HEK293 (cell line): ENCODE results near the gene TREX2.

Experiments used
- EGR2 ChIP-seq: fragments of 450-650 bp; formaldehyde crosslinking; IDR thresholded peaks from 2 replicates; pipeline ENCODE4 v1.5.1; 2016; ENCODE audit warnings: low read depth, missing biosample characterization, missing genetic modification characterization
- MEIS1 ChIP-seq: sonication (generic); formaldehyde crosslinking; IDR thresholded peaks from 2 replicates; pipeline ENCODE4 v1.8.1; 2022; ENCODE audit warnings: missing genetic modification reagents, mild to moderate bottlenecking, borderline replicate concordance
- PRDM1 ChIP-seq: fragments of 450-650 bp; formaldehyde crosslinking; IDR thresholded peaks from 2 replicates; pipeline ENCODE4; 2016; ENCODE audit warnings: missing biosample characterization, missing genetic modification characterization
- SCRT2 ChIP-seq: fragments of 450-650 bp; formaldehyde crosslinking; IDR thresholded peaks from 2 replicates; pipeline ENCODE4 v1.5.1; 2016; ENCODE audit warnings: missing biosample characterization, missing genetic modification characterization
- ZBTB20 ChIP-seq: fragments of 450-650 bp; formaldehyde crosslinking; IDR thresholded peaks from 2 replicates; pipeline ENCODE4 v1.5.1; 2016; ENCODE audit warnings: missing biosample characterization, missing genetic modification characterization
- ZBTB48 ChIP-seq: fragments of 450-650 bp; formaldehyde crosslinking; IDR thresholded peaks from 2 replicates; pipeline ENCODE4 v1.5.1; 2016; ENCODE audit warnings: missing biosample characterization, missing genetic modification characterization
- ZEB2 ChIP-seq: fragments of 450-650 bp; formaldehyde crosslinking; IDR thresholded peaks from 2 replicates; pipeline ENCODE4 v1.5.1; 2016; ENCODE audit warnings: missing biosample characterization, missing genetic modification characterization
- ZFP69B ChIP-seq: fragments of 450-650 bp; formaldehyde crosslinking; IDR thresholded peaks from 2 replicates; pipeline ENCODE4 v1.5.1; 2016; ENCODE audit warnings: missing biosample characterization, missing genetic modification characterization
- ZIC2 ChIP-seq: fragments of 450-650 bp; formaldehyde crosslinking; IDR thresholded peaks from 2 replicates; pipeline ENCODE4 v1.5.1; 2016; ENCODE audit warnings: missing biosample characterization, missing genetic modification characterization
- ZNF121 ChIP-seq: fragments of 450-650 bp; formaldehyde crosslinking; IDR thresholded peaks from 2 replicates; pipeline ENCODE4 v1.5.1; 2016; ENCODE audit warnings: missing biosample characterization, missing genetic modification characterization
- ZNF140 ChIP-seq: fragments of 450-650 bp; formaldehyde crosslinking; IDR thresholded peaks from 2 replicates; pipeline ENCODE4 v1.5.1; 2016; ENCODE audit warnings: missing biosample characterization, missing genetic modification characterization
- ZNF16 ChIP-seq: fragments of 450-650 bp; formaldehyde crosslinking; IDR thresholded peaks from 2 replicates; pipeline ENCODE4 v1.5.1; 2016; ENCODE audit warnings: low read depth, missing biosample characterization, missing genetic modification characterization
- ZNF202 ChIP-seq: fragments of 450-650 bp; formaldehyde crosslinking; IDR thresholded peaks from 2 replicates; pipeline ENCODE4 v1.5.1; 2016; ENCODE audit warnings: missing biosample characterization, missing genetic modification characterization, borderline replicate concordance
- ZNF24 ChIP-seq: fragments of 450-650 bp; formaldehyde crosslinking; IDR thresholded peaks from 2 replicates; pipeline ENCODE4 v1.5.1; 2016; ENCODE audit warnings: missing biosample characterization, missing genetic modification characterization
- ZNF335 ChIP-seq: fragments of 450-650 bp; formaldehyde crosslinking; conservative IDR thresholded peaks from 2 replicates; pipeline ENCODE4 v1.5.1; 2016; ENCODE audit warnings: missing biosample characterization, missing genetic modification characterization
- ZNF366 ChIP-seq: fragments of 450-650 bp; formaldehyde crosslinking; conservative IDR thresholded peaks from 2 replicates; pipeline ENCODE4 v1.5.1; 2016; ENCODE audit warnings: missing biosample characterization, missing genetic modification characterization
- ZNF37A ChIP-seq: fragments of 450-650 bp; IDR thresholded peaks from 2 replicates; pipeline ENCODE4 v1.5.1; 2018; ENCODE audit warnings: missing biosample characterization, missing genetic modification characterization
- ZNF48 ChIP-seq: fragments of 450-650 bp; formaldehyde crosslinking; IDR thresholded peaks from 2 replicates; pipeline ENCODE4 v1.5.1; 2016; ENCODE audit warnings: missing biosample characterization, missing genetic modification characterization
- ZNF548 ChIP-seq: fragments of 450-650 bp; formaldehyde crosslinking; IDR thresholded peaks from 2 replicates; pipeline ENCODE4 v1.5.1; 2016; ENCODE audit warnings: missing biosample characterization, missing genetic modification characterization
- ZNF558 ChIP-seq: fragments of 450-650 bp; formaldehyde crosslinking; IDR thresholded peaks from 2 replicates; pipeline ENCODE4 v1.5.1; 2016; ENCODE audit warnings: missing biosample characterization, missing genetic modification characterization
- ZNF600 ChIP-seq: fragments of 450-650 bp; formaldehyde crosslinking; IDR thresholded peaks from 2 replicates; pipeline ENCODE4 v1.5.1; 2016; ENCODE audit warnings: missing biosample characterization, missing genetic modification characterization
- ZNF658 ChIP-seq: fragments of 450-650 bp; formaldehyde crosslinking; IDR thresholded peaks from 2 replicates; pipeline ENCODE4; 2016; ENCODE audit warnings: missing biosample characterization, missing genetic modification characterization
- ZNF670 ChIP-seq: fragments of 450-650 bp; formaldehyde crosslinking; IDR thresholded peaks from 2 replicates; pipeline ENCODE4 v1.5.1; 2016; ENCODE audit warnings: missing biosample characterization, missing genetic modification characterization, low read depth
- ZNF747 ChIP-seq: fragments of 450-650 bp; formaldehyde crosslinking; IDR thresholded peaks from 2 replicates; pipeline ENCODE4 v1.5.1; 2016; ENCODE audit warnings: missing biosample characterization, missing genetic modification characterization
- ZNF76 ChIP-seq: fragments of 450-650 bp; formaldehyde crosslinking; IDR thresholded peaks from 2 replicates; pipeline ENCODE4; 2016; ENCODE audit warnings: low read depth, missing biosample characterization, missing genetic modification characterization, borderline replicate concordance
- TF ChIP-seq, protein P1 (sequence below): fragments of 450-650 bp; formaldehyde crosslinking; IDR thresholded peaks from 2 replicates; pipeline ENCODE4 v1.5.1; 2016; ENCODE audit warnings: missing biosample characterization, missing genetic modification characterization
- TF ChIP-seq, protein P2 (sequence below): fragments of 450-650 bp; formaldehyde crosslinking; conservative IDR thresholded peaks from 2 replicates; pipeline ENCODE4 v1.5.1; 2016; ENCODE audit warnings: low read depth, missing biosample characterization, missing genetic modification characterization
- TF ChIP-seq, protein P3 (sequence below): fragments of 450-650 bp; formaldehyde crosslinking; IDR thresholded peaks from 2 replicates; pipeline ENCODE4 v1.5.1; 2016; ENCODE audit warnings: missing biosample characterization, missing genetic modification characterization
- TF ChIP-seq, protein P4 (sequence below): fragments of 450-650 bp; formaldehyde crosslinking; IDR thresholded peaks from 2 replicates; pipeline ENCODE4 v1.5.1; 2016; ENCODE audit warnings: missing biosample characterization, missing genetic modification characterization
- TF ChIP-seq, protein P5 (sequence below): fragments of 450-650 bp; formaldehyde crosslinking; IDR thresholded peaks from 2 replicates; pipeline ENCODE4 v1.5.1; 2016; ENCODE audit warnings: missing biosample characterization, missing genetic modification characterization

TREX2 gene

DNA sequence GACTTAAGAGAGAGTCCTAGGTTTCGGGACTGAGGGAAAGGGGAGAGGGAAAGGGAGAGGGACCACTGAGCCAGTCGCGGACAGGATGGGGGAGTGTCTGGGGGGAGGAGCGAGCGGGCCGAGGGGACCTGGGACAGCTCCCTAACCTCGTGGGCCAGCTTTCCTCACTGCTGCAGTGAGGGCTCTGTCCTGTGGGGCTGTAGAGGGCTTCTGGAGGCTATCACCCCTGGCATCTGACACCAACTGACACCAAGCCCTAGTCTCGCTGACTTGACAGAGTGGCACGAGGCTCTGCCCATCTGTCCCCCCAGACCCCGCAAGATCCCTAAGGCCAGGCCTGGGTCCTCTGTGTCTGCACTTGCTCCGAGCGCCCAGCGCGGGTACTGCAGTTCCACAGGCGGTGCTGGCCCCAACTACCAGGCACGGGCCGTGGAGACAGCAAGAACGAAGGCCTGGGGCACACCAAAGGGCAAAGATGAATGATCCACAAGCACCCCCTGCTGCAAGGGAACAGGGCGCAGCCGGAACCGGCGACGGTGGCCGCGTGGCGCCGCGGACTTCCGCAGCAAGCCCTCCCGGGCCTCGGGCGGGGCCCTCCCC lies 24.1 kb upstream of the TREX2 start (continued):
- TF ChIP-seq, protein P1, sequence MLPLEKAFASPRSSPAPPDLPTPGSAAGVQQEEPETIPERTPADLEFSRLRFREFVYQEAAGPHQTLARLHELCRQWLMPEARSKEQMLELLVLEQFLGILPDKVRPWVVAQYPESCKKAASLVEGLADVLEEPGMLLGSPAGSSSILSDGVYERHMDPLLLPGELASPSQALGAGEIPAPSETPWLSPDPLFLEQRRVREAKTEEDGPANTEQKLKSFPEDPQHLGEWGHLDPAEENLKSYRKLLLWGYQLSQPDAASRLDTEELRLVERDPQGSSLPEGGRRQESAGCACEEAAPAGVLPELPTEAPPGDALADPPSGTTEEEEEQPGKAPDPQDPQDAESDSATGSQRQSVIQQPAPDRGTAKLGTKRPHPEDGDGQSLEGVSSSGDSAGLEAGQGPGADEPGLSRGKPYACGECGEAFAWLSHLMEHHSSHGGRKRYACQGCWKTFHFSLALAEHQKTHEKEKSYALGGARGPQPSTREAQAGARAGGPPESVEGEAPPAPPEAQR (tag by site-specific recombination) = no peak
- TF ChIP-seq ZEB2 = no peak
- TF ChIP-seq, protein P2, sequence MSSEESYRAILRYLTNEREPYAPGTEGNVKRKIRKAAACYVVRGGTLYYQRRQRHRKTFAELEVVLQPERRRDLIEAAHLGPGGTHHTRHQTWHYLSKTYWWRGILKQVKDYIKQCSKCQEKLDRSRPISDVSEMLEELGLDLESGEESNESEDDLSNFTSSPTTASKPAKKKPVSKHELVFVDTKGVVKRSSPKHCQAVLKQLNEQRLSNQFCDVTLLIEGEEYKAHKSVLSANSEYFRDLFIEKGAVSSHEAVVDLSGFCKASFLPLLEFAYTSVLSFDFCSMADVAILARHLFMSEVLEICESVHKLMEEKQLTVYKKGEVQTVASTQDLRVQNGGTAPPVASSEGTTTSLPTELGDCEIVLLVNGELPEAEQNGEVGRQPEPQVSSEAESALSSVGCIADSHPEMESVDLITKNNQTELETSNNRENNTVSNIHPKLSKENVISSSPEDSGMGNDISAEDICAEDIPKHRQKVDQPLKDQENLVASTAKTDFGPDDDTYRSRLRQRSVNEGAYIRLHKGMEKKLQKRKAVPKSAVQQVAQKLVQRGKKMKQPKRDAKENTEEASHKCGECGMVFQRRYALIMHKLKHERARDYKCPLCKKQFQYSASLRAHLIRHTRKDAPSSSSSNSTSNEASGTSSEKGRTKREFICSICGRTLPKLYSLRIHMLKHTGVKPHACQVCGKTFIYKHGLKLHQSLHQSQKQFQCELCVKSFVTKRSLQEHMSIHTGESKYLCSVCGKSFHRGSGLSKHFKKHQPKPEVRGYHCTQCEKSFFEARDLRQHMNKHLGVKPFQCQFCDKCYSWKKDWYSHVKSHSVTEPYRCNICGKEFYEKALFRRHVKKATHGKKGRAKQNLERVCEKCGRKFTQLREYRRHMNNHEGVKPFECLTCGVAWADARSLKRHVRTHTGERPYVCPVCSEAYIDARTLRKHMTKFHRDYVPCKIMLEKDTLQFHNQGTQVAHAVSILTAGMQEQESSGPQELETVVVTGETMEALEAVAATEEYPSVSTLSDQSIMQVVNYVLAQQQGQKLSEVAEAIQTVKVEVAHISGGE (tag by site-specific recombination) = peak; percentile 24; the same call in 1 of the 2 replicates
- TF ChIP-seq, protein P3, sequence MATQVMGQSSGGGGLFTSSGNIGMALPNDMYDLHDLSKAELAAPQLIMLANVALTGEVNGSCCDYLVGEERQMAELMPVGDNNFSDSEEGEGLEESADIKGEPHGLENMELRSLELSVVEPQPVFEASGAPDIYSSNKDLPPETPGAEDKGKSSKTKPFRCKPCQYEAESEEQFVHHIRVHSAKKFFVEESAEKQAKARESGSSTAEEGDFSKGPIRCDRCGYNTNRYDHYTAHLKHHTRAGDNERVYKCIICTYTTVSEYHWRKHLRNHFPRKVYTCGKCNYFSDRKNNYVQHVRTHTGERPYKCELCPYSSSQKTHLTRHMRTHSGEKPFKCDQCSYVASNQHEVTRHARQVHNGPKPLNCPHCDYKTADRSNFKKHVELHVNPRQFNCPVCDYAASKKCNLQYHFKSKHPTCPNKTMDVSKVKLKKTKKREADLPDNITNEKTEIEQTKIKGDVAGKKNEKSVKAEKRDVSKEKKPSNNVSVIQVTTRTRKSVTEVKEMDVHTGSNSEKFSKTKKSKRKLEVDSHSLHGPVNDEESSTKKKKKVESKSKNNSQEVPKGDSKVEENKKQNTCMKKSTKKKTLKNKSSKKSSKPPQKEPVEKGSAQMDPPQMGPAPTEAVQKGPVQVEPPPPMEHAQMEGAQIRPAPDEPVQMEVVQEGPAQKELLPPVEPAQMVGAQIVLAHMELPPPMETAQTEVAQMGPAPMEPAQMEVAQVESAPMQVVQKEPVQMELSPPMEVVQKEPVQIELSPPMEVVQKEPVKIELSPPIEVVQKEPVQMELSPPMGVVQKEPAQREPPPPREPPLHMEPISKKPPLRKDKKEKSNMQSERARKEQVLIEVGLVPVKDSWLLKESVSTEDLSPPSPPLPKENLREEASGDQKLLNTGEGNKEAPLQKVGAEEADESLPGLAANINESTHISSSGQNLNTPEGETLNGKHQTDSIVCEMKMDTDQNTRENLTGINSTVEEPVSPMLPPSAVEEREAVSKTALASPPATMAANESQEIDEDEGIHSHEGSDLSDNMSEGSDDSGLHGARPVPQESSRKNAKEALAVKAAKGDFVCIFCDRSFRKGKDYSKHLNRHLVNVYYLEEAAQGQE (tag by site-specific recombination) = peak; percentile 97
- TF ChIP-seq ZIC2 = peak; percentile 10; the same call in 1 of the 2 replicates
- no peak for TF ChIP-seq MEIS1 (CRISPR knock-in tag)
- TF ChIP-seq ZNF366 (tag by site-specific recombination) = no peak
- TF ChIP-seq ZBTB48 (tag by site-specific recombination) = peak; percentile 96
- TF ChIP-seq EGR2 (tag by site-specific recombination) = no peak
- no peak for TF ChIP-seq SCRT2 (tag by site-specific recombination)
- peak; percentile 20; the same call in 1 of the 2 replicates for TF ChIP-seq ZBTB20 (tag by site-specific recombination)
- no peak for TF ChIP-seq ZNF16
- no peak for TF ChIP-seq ZNF670 (tag by site-specific recombination)
- TF ChIP-seq, protein P4, sequence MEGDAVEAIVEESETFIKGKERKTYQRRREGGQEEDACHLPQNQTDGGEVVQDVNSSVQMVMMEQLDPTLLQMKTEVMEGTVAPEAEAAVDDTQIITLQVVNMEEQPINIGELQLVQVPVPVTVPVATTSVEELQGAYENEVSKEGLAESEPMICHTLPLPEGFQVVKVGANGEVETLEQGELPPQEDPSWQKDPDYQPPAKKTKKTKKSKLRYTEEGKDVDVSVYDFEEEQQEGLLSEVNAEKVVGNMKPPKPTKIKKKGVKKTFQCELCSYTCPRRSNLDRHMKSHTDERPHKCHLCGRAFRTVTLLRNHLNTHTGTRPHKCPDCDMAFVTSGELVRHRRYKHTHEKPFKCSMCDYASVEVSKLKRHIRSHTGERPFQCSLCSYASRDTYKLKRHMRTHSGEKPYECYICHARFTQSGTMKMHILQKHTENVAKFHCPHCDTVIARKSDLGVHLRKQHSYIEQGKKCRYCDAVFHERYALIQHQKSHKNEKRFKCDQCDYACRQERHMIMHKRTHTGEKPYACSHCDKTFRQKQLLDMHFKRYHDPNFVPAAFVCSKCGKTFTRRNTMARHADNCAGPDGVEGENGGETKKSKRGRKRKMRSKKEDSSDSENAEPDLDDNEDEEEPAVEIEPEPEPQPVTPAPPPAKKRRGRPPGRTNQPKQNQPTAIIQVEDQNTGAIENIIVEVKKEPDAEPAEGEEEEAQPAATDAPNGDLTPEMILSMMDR = peak; percentile 53
- no peak for TF ChIP-seq ZNF558 (tag by site-specific recombination)
- no peak for TF ChIP-seq ZNF121 (tag by site-specific recombination)
- peak; percentile 70 for TF ChIP-seq ZNF335
- no peak for TF ChIP-seq ZNF24 (tag by site-specific recombination)
- TF ChIP-seq PRDM1 (tag by site-specific recombination) = peak; percentile 24; the same call in 1 of the 2 replicates
- no peak for TF ChIP-seq ZNF548
- no peak for TF ChIP-seq ZNF747 (tag by site-specific recombination)
- TF ChIP-seq ZNF76 (tag by site-specific recombination) = 0 out of 2 replicates have a peak, but pooled peaks have one; percentile 5
- TF ChIP-seq, protein P5, sequence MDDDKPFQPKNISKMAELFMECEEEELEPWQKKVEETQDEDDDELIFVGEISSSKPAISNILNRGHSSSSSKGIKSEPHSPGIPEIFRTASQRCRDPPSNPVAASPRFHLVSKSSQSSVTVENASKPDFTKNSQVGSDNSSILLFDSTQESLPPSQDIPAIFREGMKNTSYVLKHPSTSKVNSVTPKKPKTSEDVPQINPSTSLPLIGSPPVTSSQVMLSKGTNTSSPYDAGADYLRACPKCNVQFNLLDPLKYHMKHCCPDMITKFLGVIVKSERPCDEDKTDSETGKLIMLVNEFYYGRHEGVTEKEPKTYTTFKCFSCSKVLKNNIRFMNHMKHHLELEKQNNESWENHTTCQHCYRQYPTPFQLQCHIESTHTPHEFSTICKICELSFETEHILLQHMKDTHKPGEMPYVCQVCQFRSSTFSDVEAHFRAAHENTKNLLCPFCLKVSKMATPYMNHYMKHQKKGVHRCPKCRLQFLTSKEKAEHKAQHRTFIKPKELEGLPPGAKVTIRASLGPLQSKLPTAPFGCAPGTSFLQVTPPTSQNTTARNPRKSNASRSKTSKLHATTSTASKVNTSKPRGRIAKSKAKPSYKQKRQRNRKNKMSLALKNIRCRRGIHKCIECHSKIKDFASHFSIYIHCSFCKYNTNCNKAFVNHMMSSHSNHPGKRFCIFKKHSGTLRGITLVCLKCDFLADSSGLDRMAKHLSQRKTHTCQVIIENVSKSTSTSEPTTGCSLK (tag by site-specific recombination) = no peak
- TF ChIP-seq ZNF658 = no peak
- TF ChIP-seq ZFP69B (tag by site-specific recombination) = no peak
- no peak for TF ChIP-seq ZNF48 (tag by site-specific recombination)
- TF ChIP-seq ZNF202 = no peak
- TF ChIP-seq ZNF37A (tag by site-specific recombination) = no peak
- no peak for TF ChIP-seq ZNF600 (tag by site-specific recombination)
- TF ChIP-seq ZNF140 (tag by site-specific recombination) = no peak
